WTC11 (cell line): Measurements from ENCODE around the gene ISG15. TPM values are rescaled to one million over a fixed set of nuclear protein-coding genes. Genes with fewer than 3 reads are reported as not detected.

Experiments
- ATAC-seq: fragments of 200-7000 bp; cut with Tn5 transposase; 2 replicates; pipeline ENCODE4 v1.10.0; 2021; ENCODE audit warnings: mild to moderate bottlenecking, moderate library complexity
- CTCF ChIA-PET: fragments of 300-600 bp; sonication (Branson Sonifier 250); formaldehyde crosslinking; loops from one replicate; lab custom pipeline; 2021; ENCODE audit warnings: antibody characterized with exemption; lab: Charles Lee
- POLR2A ChIA-PET: fragments of 350-600 bp; sonication (Branson Sonifier 250); formaldehyde crosslinking; loops from one replicate; lab custom pipeline; 2021; ENCODE audit warnings: antibody characterized with exemption; lab: Charles Lee
- DNase-seq: peaks from one replicate; pipeline ENCODE4 v3.0.0; 2021; ENCODE audit warnings: low spot score
- H3K27ac Mint-ChIP-seq: 2 replicates; pipeline ENCODE4 v1.8.0; 2021; ENCODE audit warnings: mixed read lengths
- H3K27me3 Mint-ChIP-seq: 2 replicates; pipeline ENCODE4 v1.8.0; 2021; ENCODE audit warnings: low read depth, mild to moderate bottlenecking, moderate library complexity, mixed read lengths
- H3K36me3 Mint-ChIP-seq: 2 replicates; pipeline ENCODE4 v1.8.0; 2021; ENCODE audit warnings: mixed read lengths
- H3K4me1 Mint-ChIP-seq: 2 replicates; pipeline ENCODE4 v1.8.0; 2022; ENCODE audit warnings: mixed read lengths
- H3K4me3 Mint-ChIP-seq: 2 replicates; pipeline ENCODE4 v1.8.0; 2021; ENCODE audit warnings: mild to moderate bottlenecking, moderate library complexity, mixed read lengths
- H3K9me3 Mint-ChIP-seq: 2 replicates; pipeline ENCODE4 v1.8.0; 2021; ENCODE audit warnings: mixed read lengths
- AFF4 ChIP-seq: sonication (generic); formaldehyde crosslinking; IDR thresholded peaks from 2 replicates; pipeline ENCODE4 v1.8.1; 2023; ENCODE audit warnings: mild to moderate bottlenecking, missing genetic modification reagents, borderline replicate concordance
- E2F1 ChIP-seq: sonication (generic); formaldehyde crosslinking; IDR thresholded peaks from 2 replicates; pipeline ENCODE4 v1.8.0; 2022; ENCODE audit warnings: mild to moderate bottlenecking, missing genetic modification reagents
- ELF4 ChIP-seq: sonication (generic); formaldehyde crosslinking; IDR thresholded peaks from 2 replicates; pipeline ENCODE4 v1.8.1; 2022; ENCODE audit warnings: low read depth, mild to moderate bottlenecking, moderate library complexity, missing genetic modification reagents
- FOXP1 ChIP-seq: sonication (generic); formaldehyde crosslinking; IDR thresholded peaks from 2 replicates; pipeline ENCODE4 v1.8.0; 2022; ENCODE audit warnings: missing genetic modification reagents, mild to moderate bottlenecking, moderate library complexity, borderline replicate concordance
- IRF2 ChIP-seq: sonication (generic); formaldehyde crosslinking; IDR thresholded peaks from 2 replicates; pipeline ENCODE4 v1.8.0; 2022; ENCODE audit warnings: low read depth, missing genetic modification reagents, borderline replicate concordance
- JUN ChIP-seq: sonication (generic); formaldehyde crosslinking; IDR thresholded peaks from 2 replicates; pipeline ENCODE4 v1.8.0; 2023; ENCODE audit warnings: mild to moderate bottlenecking, missing genetic modification reagents
- MAX ChIP-seq: sonication (generic); formaldehyde crosslinking; IDR thresholded peaks from 2 replicates; pipeline ENCODE4 v1.8.0; 2022; ENCODE audit warnings: mild to moderate bottlenecking, missing genetic modification reagents
- NR2C2 ChIP-seq: sonication (generic); formaldehyde crosslinking; IDR thresholded peaks from 2 replicates; pipeline ENCODE4 v1.8.0; 2022; ENCODE audit warnings: mild to moderate bottlenecking, missing genetic modification reagents
- RELA ChIP-seq: sonication (generic); formaldehyde crosslinking; IDR thresholded peaks from 2 replicates; pipeline ENCODE4 v1.8.1; 2022; ENCODE audit warnings: missing genetic modification reagents, mild to moderate bottlenecking, borderline replicate concordance
- TCF7 ChIP-seq: sonication (generic); formaldehyde crosslinking; IDR thresholded peaks from 2 replicates; pipeline ENCODE4 v1.8.0; 2022; ENCODE audit warnings: mild to moderate bottlenecking, low read depth, missing genetic modification reagents, moderate library complexity
- USF2 ChIP-seq: sonication (generic); formaldehyde crosslinking; IDR thresholded peaks from 2 replicates; pipeline ENCODE4 v1.8.1; 2023; ENCODE audit warnings: mild to moderate bottlenecking, missing genetic modification reagents, moderate library complexity
- ZNF416 ChIP-seq: fragments of 250-450 bp; sonication (Bioruptor Pico); IDR thresholded peaks from 2 replicates; pipeline ENCODE4 v1.9.0; 2021; ENCODE audit warnings: mild to moderate bottlenecking, inconsistent platforms
- ZNF532 ChIP-seq: fragments of 250-450 bp; sonication (Bioruptor Pico); IDR thresholded peaks from 2 replicates; pipeline ENCODE4 v1.9.0; 2021; ENCODE audit warnings: mild to moderate bottlenecking, borderline replicate concordance
- ZSCAN18 ChIP-seq: fragments of 250-450 bp; sonication (Bioruptor Pico); IDR thresholded peaks from 2 replicates; pipeline ENCODE4 v2.1.2; 2022; ENCODE audit warnings: mild to moderate bottlenecking, moderate library complexity
- total RNA-seq: library from RNA; stranded (reverse); gene quantifications from 3 replicates; pipeline ENCODE4 v1.2.3, GENCODE V29; 2021

The ISG15 gene
- total RNA-seq, 1 experiment from 2014 or later, result 29.5 TPM

- Mint-ChIP-seq H3K4me3 (no peak overlapping the region), H3K9me3 (no peaks in the 10 kb centered on the region), H3K36me3 (no peaks in the 10 kb centered on the region), H3K27me3 (peaks cover 53% of the 10 kb centered on the region), H3K4me1 (peaks cover 8% of the 10 kb centered on the region), H3K27ac (no peak overlapping the region)
- ChIA-PET POLR2A (interaction anchor here (0.6 kb wide), 1 partner anchor 95 kb away, joined by 3 read pairs; no protein-coding TSS in a partner anchor), CTCF (interaction anchor here (1.0 to 3.4 kb wide), 11 partner anchors 21 to 230 kb away, joined by 4 to 77 read pairs (median 15); partner anchors contain the start of genes ISG15, PLEKHN1 and TTLL10)
- ATAC-seq (no peak), DNase-seq (no peak)
- no peak for TF ChIP-seq AFF4 (CRISPR knock-in tag)
- no peak for TF ChIP-seq USF2 (CRISPR knock-in tag)
Observed at GRCh38 chr1:1061682-1062345, 48.5 kb downstream of the ISG15 start.

GRCh38 chr1:1062348-1063163, 49.3 kb downstream of the ISG15 start:
- ChIA-PET POLR2A (interaction anchor here (0.6 kb wide), 3 partner anchors 95 to 805 kb away, joined by 3 to 6 read pairs (median 3); no protein-coding TSS in a partner anchor), CTCF (interaction anchor here (1.0 to 3.4 kb wide), 19 partner anchors 11 to 243 kb away, joined by 3 to 77 read pairs (median 14); partner anchors contain the start of genes ISG15, PLEKHN1, RNF223 and TTLL10)
- Mint-ChIP-seq H3K27ac (no peak overlapping the region), H3K4me1 (peaks cover 8% of the 10 kb centered on the region), H3K9me3 (no peaks in the 10 kb centered on the region), H3K36me3 (no peaks in the 10 kb centered on the region), H3K4me3 (no peak overlapping the region), H3K27me3 (peaks cover 45% of the 10 kb centered on the region)
- DNase-seq, result no peak
- TF ChIP-seq ZNF416, result no peak
- TF ChIP-seq ZSCAN18 (CRISPR knock-in tag), result no peak
- TF ChIP-seq ELF4 (CRISPR knock-in tag), result no peak
- no peak for TF ChIP-seq TCF7
- ATAC-seq, result no peak

GRCh38 chr1:1063261-1063944, 50.1 kb downstream of the ISG15 start:
- ATAC-seq, result no peak
- CTCF ChIA-PET, result interaction anchor here (0.7 to 3.4 kb wide), 34 partner anchors 9 to 363 kb away, joined by 3 to 77 read pairs (median 5); partner anchors contain the start of genes ISG15, KLHL17, PERM1 and PLEKHN1
- Mint-ChIP-seq H3K4me3 (no peak overlapping the region), H3K27ac (no peak overlapping the region), H3K27me3 (peaks cover 37% of the 10 kb centered on the region), H3K4me1 (peaks cover 5% of the 10 kb centered on the region), H3K9me3 (no peaks in the 10 kb centered on the region), H3K36me3 (no peaks in the 10 kb centered on the region)
- no peak for DNase-seq
- POLR2A ChIA-PET, result interaction anchor here (0.6 kb wide), 2 partner anchors 75 to 744 kb away, joined by 3 to 6 read pairs; no protein-coding TSS in a partner anchor
- no peak for TF ChIP-seq RELA (CRISPR knock-in tag)
- TF ChIP-seq JUN (CRISPR knock-in tag), result no peak
- TF ChIP-seq NR2C2 (CRISPR knock-in tag), result no peak
- TF ChIP-seq ELF4 (CRISPR knock-in tag), result no peak
- TF ChIP-seq FOXP1 (CRISPR knock-in tag), result no peak
- no peak for TF ChIP-seq IRF2 (CRISPR knock-in tag)
- no peak for TF ChIP-seq E2F1
- no peak for TF ChIP-seq MAX (CRISPR knock-in tag)
- no peak for TF ChIP-seq ZNF532
